Right cardiac atrium (tissue), 5 donors: ENCODE data around the gene SRCAP. TPM values are rescaled to one million over a fixed set of nuclear protein-coding genes. Genes with fewer than 3 reads are reported as not detected.
A peak's percentile ranks its signal among the peaks of the same experiment; 100 is the strongest.

Experiments used
- ATAC-seq, 2 donors: fragments of 200-7000 bp; cut with Tn5 transposase; one replicate each; pipeline versions ENCODE4 v1.8.0 to v1.9.1; 2020; ENCODE audit warnings: moderate library complexity in 2 of 2, mild to moderate bottlenecking in 1 of 2
- DNase-seq, 3 donors: peaks; one replicate each; pipeline ENCODE4 v3.0.0-alpha.2; 2020
- H3K27ac ChIP-seq: one replicate; pipeline ENCODE4 v1.5.1; 2013; ENCODE audit warnings: mild to moderate bottlenecking, low read length, control low read depth, moderate library complexity
- H3K27me3 ChIP-seq: one replicate; pipeline ENCODE4 v1.6.1; 2013; ENCODE audit not compliant: control insufficient read depth, insufficient read depth
- H3K4me1 ChIP-seq: one replicate; pipeline ENCODE4 v1.6.1; 2013; ENCODE audit warnings: low read length; ENCODE audit not compliant: control insufficient read depth, insufficient read depth
- H3K4me3 ChIP-seq: one replicate; pipeline ENCODE4 v1.5.1; 2013; ENCODE audit warnings: low read length, control low read depth
- H3K9me3 ChIP-seq: one replicate; pipeline ENCODE4 v1.6.1; 2013; ENCODE audit warnings: low read length; ENCODE audit not compliant: control insufficient read depth
- WGBS: extraction: QIAGEN DNeasy Blood & Tissue Kit; methylation state at CpG from one replicate; pipeline ENCODE4 v1.1.7; 2013; 5-methylcytosine and 5-hydroxymethylcytosine counted together
- intact Hi-C, 4 donors: fragments of 100-400 bp; cut with DNase I; formaldehyde crosslinking; loops; one replicate each; pipeline versions ENCODE4 v1.11.0 to v1.14.0; 2022 to 2023
- polyA plus RNA-seq: library from polyadenylated mRNA; stranded (reverse); fragments of 200-250 nt; gene quantifications from one replicate; pipeline ENCODE4 v1.2.3, GENCODE V29; 2013
- total RNA-seq, 4 donors: library from RNA; stranded (reverse); fragmentation: NEBNext Ultra II Directional; extraction: Animal tissue kit (Norgen Biotek cat#: 25700); gene quantifications; one replicate each; pipeline ENCODE4 v1.2.1, GENCODE V29; 2021
- donor health status: healthy with polysubstance abuse.
- donor health status: DM: no; HTN: yes; CAD: no.
- donor health status: DM: no; HTN: no; CAD: no.
- donor health status: DM: no; HTN: yes; CAD: no; lungs with severe emphysema.
- donor health status: DM: yes; HTN: yes; CAD: no.

SRCAP gene
- total and polyA plus RNA-seq, 5 donors = 27.6 to 61.2 (median 43.6) TPM

DNA sequence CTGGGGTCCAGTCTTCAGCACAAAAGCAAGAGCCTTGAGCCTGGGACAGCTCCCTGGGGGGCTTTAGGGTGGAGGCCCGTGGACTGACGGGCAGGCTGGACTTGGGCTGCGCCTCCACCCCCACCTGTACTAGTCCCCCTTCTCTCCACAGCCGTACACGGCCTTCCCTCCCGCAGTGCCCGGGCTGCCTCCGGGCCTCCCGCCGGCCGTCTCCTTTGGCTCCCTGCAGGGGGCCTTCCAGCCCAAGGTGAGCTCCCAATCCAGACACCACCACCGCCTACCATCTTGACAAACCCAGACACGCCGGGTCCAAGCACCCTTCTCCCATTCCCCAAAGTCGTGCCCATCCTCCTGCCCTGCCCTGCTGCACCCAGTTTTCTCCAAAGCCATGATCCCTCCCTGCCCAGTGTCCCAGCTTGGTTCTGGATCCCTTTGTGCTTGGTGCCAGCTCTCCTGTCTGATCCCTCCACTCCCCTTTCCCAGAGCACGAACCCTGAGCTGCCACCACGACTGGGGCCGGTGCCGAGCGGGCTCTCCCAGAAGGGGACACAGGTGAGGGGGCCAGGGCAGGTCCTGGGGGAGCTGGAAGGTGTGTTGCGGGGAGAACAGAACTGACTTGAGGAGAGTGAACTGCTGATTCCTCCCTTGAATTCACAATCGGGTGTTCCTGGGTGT is 33.7 kb upstream of the SRCAP start:
- 81% methylated on average over 22 of the region's 22 CpGs for WGBS
- peaks cover 10% of the 10 kb centered on the region for H3K4me1 ChIP-seq
- H3K27me3 ChIP-seq = no peaks in the 10 kb centered on the region
- DNase-seq = no peak
- H3K9me3 ChIP-seq = no peaks in the 10 kb centered on the region
- intact Hi-C loops = no loop called here
- no peak overlapping the region for H3K27ac ChIP-seq
- ATAC-seq = no peak
- no peak overlapping the region for H3K4me3 ChIP-seq

DNA sequence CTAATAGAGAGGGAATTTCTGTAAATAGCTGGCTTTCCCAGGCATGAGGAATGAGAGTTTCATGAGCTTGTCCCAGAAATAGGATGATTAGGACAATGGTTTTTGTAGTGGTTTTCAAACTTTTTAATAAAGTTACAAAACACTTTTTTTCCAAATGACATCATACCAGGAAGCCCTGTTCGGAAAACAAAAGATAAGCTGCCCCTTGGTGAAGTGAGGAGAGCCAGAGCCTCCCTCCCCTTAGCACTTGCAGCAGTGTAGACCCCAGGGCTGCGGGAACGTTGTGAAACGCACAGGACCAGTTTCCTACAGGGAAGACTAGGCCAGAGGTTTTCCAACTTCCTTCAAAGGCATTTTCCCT is 33.2 kb upstream of the SRCAP start:
- H3K4me1 ChIP-seq = peaks cover 9% of the 10 kb centered on the region
- no peaks in the 10 kb centered on the region for H3K27me3 ChIP-seq
- 52% methylated on average over 4 of the region's 4 CpGs for WGBS
- H3K9me3 ChIP-seq = no peaks in the 10 kb centered on the region
- ATAC-seq (no peak), DNase-seq (no peak)
- H3K27ac ChIP-seq = no peak overlapping the region
- H3K4me3 ChIP-seq = no peak overlapping the region
- intact Hi-C loops = no loop called here

DNA sequence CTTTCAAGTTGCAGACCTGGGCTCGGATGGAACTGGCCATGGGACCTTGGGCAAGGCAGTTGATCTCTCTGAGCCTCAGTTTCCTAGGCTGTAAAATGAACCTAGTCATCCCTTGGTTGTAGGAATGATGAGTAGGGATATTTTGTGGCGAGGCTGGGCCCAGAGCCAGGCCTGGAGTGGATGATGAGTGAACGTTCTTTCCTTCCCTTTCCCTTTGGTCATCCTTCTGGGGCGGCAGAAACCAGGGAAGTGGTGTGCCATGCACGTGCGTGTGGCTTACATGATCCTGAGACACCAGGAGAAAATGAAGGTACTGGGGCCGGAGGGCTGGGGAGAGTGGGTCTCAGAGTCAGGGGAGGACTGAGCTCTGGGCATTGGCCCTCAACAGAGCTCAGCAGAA is 32.3 kb upstream of the SRCAP start:
- Histone ChIP-seq H3K27ac (no peak overlapping the region), H3K27me3 (no peaks in the 10 kb centered on the region), H3K9me3 (no peaks in the 10 kb centered on the region), H3K4me1 (peaks cover 2% of the 10 kb centered on the region), H3K4me3 (no peak overlapping the region)
- intact Hi-C loops = no loop called here
- WGBS = 61% methylated on average over 7 of the region's 7 CpGs
- no peak for ATAC-seq
- DNase-seq = no peak

DNA sequence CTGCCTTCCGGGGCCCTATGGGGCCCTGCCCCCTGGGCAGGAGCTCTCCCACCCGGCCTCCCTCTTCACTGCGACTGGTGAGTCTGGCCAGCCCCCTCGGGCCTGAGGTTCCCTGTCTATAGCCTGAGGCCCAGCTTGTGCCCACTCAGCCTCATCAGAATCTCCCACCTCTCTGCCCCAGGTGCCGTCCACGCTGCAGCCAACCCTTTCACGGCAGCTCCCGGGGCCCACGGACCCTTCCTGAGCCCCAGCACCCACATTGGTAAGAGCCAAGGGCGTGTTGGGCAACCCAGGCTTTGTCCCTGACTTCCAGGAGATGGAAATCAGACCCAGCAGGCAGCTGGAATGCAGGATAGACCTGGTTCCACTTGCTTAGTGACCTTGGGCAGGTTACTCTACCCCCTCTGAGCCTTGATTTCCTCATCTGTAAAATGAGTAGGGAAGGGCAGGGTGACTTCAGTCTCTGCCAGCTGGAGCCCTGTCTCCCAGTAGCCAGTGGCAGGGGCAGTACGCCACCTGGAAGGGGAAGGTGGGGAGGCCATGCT is 31.5 kb upstream of the SRCAP start:
- H3K27me3 ChIP-seq = no peaks in the 10 kb centered on the region
- no peak overlapping the region for H3K4me3 ChIP-seq
- DNase-seq (no peak), ATAC-seq (no peak)
- H3K27ac ChIP-seq = no peak overlapping the region
- 88% methylated on average over 11 of the region's 11 CpGs for WGBS
- no peaks in the 10 kb centered on the region for H3K9me3 ChIP-seq
- intact Hi-C loops = no loop called here
- H3K4me1 ChIP-seq = peaks cover 2% of the 10 kb centered on the region

DNA sequence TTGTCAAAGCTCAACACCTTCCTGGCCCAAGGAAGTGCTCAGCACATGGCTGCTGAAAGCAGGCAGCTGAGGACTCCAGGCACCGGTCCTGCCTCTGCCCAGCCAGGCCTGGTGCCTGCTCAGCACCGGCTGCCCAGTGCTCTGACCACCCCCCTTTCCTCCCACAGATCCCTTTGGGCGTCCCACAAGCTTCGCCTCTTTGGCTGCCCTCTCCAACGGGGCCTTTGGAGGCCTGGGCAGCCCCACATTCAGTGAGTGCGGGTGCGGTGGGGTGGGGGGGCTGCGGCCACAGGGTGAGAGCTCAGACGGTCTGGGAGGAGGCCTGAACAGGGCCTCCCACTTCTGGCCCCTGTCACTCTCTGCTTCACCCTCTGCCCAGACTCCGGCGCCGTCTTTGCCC is 30.6 kb upstream of the SRCAP start:
- intact Hi-C loops = no loop called here
- Histone ChIP-seq H3K9me3 (no peaks in the 10 kb centered on the region), H3K4me3 (no peak overlapping the region), H3K27ac (no peak overlapping the region), H3K4me1 (peaks cover 2% of the 10 kb centered on the region), H3K27me3 (no peaks in the 10 kb centered on the region)
- no peak for ATAC-seq
- WGBS = 84% methylated on average over 12 of the region's 12 CpGs
- DNase-seq = no peak

DNA sequence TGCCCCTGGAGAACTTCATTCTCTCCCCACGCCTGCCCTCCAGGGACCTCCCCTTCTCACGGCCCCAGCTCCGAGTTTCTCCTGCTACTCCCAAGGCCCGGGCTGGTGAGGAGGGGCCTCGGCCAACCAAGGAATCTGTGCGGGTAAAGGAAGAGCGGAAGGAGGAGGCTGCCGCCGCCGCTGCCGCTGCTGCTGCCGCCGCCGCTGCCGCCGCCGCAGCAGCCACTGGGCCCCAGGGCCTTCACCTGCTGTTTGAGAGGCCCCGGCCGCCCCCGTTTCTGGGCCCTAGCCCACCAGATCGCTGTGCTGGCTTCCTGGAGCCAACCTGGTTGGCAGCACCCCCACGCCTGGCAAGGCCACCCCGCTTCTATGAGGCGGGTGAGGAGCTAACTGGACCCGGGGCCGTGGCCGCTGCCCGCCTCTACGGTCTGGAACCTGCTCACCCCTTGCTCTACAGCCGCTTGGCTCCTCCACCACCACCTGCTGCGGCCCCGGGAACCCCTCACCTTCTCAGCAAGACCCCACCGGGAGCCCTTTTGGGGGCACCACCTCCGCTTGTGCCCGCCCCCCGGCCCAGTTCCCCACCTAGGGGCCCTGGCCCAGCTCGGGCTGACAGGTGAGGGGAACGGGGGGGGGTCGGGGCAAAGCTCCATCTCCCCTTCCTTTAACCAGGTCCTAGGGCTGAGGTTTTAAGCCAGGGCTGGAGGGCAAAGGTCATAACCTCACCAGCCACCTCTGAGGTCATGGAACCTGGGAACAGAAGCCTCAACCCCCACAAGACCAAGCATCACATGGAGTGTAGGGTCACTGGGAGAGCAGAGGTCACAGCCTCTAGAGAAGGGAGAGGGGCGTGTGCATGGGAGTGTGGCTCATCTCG is 29.7 kb upstream of the SRCAP start:
- no peak overlapping the region for H3K4me3 ChIP-seq
- no peak overlapping the region for H3K27ac ChIP-seq
- no peaks in the 10 kb centered on the region for H3K9me3 ChIP-seq
- intact Hi-C loops = no loop called here
- ATAC-seq (peak in 1 of 2 donors; percentile 6), DNase-seq (peak in 1 of 3 donors; percentile 57)
- WGBS = 91% methylated on average over 41 of the region's 41 CpGs
- H3K27me3 ChIP-seq = no peaks in the 10 kb centered on the region
- no peaks in the 10 kb centered on the region for H3K4me1 ChIP-seq

DNA sequence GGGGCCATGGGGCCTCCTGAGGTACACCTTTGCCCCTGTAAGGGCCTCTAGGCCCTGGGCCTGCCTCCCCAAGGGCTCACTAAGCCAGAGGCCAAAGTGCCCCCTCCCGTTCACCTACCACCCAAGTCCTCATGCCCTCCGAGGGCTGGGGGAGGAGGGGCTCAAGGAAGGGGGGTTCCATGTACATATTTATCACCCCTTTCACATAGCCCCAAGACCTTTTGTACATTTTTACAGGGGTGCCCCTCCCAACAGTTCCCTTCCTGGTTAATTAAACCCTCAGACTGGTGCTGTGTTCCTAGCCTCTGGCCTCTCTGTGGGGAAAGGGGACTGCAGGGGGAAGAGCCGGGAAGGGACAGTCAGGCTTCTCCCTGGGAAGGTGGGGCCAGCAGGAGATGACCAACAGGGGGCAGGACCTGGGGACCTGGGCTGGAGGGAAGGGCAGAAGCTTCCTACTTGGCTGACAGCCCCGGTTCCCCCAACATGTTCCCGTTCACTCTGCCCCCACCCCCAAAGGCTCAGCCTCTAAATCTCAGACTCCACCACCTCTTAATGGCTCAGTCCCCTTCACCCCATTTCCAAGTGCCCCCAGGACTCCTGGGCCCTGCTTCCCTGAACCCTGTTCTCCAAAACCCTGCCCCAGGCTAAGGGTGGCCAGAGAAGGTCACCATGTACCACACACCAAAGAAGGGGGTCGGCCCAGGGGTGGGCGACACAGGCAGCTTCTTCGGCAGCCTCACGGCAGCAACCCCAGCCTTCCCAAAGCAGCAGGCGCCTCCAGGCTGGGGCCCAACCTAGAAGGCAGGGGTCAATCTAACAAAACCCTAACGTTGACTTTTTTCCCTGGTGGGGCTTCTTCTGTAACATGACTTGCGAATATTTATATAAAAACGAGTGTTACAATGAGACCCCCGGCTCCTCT is 28.8 kb upstream of the SRCAP start:
- intact Hi-C loops = no loop called here
- Histone ChIP-seq H3K27me3 (no peaks in the 10 kb centered on the region), H3K9me3 (no peaks in the 10 kb centered on the region), H3K4me1 (no peaks in the 10 kb centered on the region), H3K27ac (no peak overlapping the region), H3K4me3 (no peak overlapping the region)
- no peak for ATAC-seq
- DNase-seq = peak in 1 of 3 donors; percentile 35
- WGBS = 82% methylated on average over 14 of the region's 14 CpGs

DNA sequence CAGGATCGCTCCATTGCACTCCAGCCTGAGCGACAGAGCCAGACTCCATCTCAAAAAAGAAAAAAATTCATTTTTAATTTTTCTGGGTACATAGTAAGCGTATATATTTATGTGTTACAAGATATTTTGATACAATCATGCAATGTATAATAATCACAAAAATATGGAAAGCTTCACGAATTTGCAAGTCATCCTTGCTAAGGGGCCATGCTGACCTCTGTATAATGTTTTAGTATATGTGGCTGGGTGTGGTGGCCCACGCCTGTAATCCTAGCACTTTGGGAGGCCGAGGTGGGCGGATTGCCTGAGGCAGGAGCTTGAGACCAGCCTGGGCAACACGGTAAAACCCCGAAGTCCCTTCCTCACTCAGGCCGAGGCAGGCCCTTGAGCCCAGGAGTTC is 23.8 kb upstream of the SRCAP start:
- peak in 1 of 3 donors; percentile 12 for DNase-seq
- WGBS = 89% methylated on average over 10 of the region's 10 CpGs
- no peak for ATAC-seq
- no peaks in the 10 kb centered on the region for H3K27me3 ChIP-seq
- no peak overlapping the region for H3K4me3 ChIP-seq
- no peak overlapping the region for H3K27ac ChIP-seq
- H3K4me1 ChIP-seq = no peaks in the 10 kb centered on the region
- intact Hi-C loops = no loop called here
- no peaks in the 10 kb centered on the region for H3K9me3 ChIP-seq

DNA sequence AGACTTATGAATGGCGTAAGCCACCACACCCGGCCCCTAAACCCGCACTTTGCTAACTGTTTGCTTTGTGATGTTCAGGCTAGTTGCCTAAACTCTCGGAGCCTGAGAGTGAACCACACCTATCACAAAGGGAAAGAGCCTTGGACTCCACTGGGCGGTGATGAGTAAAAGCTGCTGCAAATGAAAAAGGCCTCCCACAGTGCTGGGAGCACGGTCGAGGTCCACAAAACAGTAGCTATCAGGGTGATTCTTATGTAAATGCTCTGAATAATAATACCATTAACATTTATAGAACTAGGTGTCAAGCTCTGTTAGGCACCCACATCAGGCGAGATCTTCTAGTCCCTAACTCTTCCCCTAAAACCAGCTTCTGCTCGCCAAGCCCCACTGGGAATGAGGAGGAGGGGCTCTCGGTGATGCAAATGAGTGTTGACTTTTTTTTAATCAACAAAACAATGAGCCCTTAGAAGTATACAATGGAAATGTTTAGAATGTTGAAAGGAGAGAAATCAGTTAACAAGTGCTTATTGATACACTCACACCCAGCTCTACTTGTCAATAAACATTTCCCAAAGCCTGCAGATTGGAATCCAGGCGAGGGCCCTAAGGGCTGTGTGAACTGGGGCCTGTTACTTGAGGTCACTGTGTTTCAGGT is 20.9 kb upstream of the SRCAP start:
- no peaks in the 10 kb centered on the region for H3K27me3 ChIP-seq
- DNase-seq = peak in 1 of 3 donors; percentile 4
- no peak for ATAC-seq
- H3K4me1 ChIP-seq = no peaks in the 10 kb centered on the region
- H3K4me3 ChIP-seq = no peak overlapping the region
- intact Hi-C loops = no loop called here
- 75% methylated on average over 11 of the region's 11 CpGs for WGBS
- H3K9me3 ChIP-seq = no peaks in the 10 kb centered on the region
- no peak overlapping the region for H3K27ac ChIP-seq

DNA sequence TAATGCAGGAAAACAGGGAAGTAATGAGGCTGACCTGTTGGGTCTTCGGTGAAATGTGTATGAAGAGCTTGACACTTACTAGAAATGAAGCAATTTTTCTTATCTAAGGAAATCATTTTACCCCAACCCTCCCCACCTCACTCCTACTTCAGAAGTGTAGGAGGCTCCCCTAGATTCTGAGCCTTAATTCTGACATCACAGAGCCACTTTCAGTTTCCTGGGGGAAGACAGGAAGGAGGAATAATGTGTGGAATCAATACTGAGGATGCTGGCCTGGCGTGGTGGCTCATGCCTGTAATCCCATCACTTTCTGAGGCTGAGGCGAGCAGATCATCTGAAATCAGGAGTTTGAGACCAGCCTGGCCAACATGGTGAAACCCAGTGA is 20.4 kb upstream of the SRCAP start:
- 78% methylated on average over 3 of the region's 3 CpGs for WGBS
- Histone ChIP-seq H3K4me3 (no peak overlapping the region), H3K4me1 (no peaks in the 10 kb centered on the region), H3K9me3 (no peaks in the 10 kb centered on the region), H3K27me3 (no peaks in the 10 kb centered on the region), H3K27ac (no peak overlapping the region)
- ATAC-seq (no peak), DNase-seq (no peak)
- intact Hi-C loops = no loop called here
